SK-N-SH treated with all-trans-retinoic acid at 6 μM for 48 hours (cell line): ENCODE results near the gene MAP3K3.

ENCODE experiments used
- ATAC-seq: fragments of 200-7000 bp; cut with Tn5 transposase; 3 replicates; pipeline ENCODE4 v1.9.1; 2020; ENCODE audit warnings: mild to moderate bottlenecking, moderate library complexity
- ARNTL ChIP-seq: fragments of 450-650 bp; formaldehyde crosslinking; IDR thresholded peaks from 2 replicates; pipeline ENCODE4 v1.5.0; 2020; ENCODE audit warnings: low read depth, mild to moderate bottlenecking, moderate library complexity, borderline replicate concordance
- BACH2 ChIP-seq: fragments of 250-450 bp; sonication (Bioruptor Pico); IDR thresholded peaks from 2 replicates; pipeline ENCODE4 v1.9.0; 2021; ENCODE audit warnings: mild to moderate bottlenecking, borderline replicate concordance
- CREB5 ChIP-seq: fragments of 250-450 bp; sonication (Bioruptor Pico); IDR thresholded peaks from 2 replicates; pipeline ENCODE4 v1.5.1; 2020; ENCODE audit warnings: low read depth, mild to moderate bottlenecking, moderate library complexity
- CSDC2 ChIP-seq: fragments of 250-450 bp; sonication (Bioruptor Pico); IDR thresholded peaks from 2 replicates; pipeline ENCODE4 v1.5.0; 2020; ENCODE audit warnings: mild to moderate bottlenecking, moderate library complexity
- CSRNP3 ChIP-seq: fragments of 250-450 bp; sonication (Bioruptor Pico); IDR thresholded peaks from 2 replicates; pipeline ENCODE4 v1.5.1; 2021; ENCODE audit warnings: mild to moderate bottlenecking, moderate library complexity
- ESRRG ChIP-seq: fragments of 250-450 bp; sonication (Bioruptor Pico); IDR thresholded peaks from 2 replicates; pipeline ENCODE4 v1.6.1; 2021; ENCODE audit warnings: mild to moderate bottlenecking
- GLIS3 ChIP-seq: fragments of 250-450 bp; sonication (Bioruptor Pico); IDR thresholded peaks from 2 replicates; pipeline ENCODE4 v1.5.0; 2020; ENCODE audit warnings: mild to moderate bottlenecking, moderate library complexity
- ISL1 ChIP-seq: fragments of 250-450 bp; sonication (Bioruptor Pico); IDR thresholded peaks from 2 replicates; pipeline ENCODE4 v2.1.2; 2022; ENCODE audit warnings: mild to moderate bottlenecking, moderate library complexity
- OSR1 ChIP-seq: fragments of 250-450 bp; sonication (Bioruptor Pico); IDR thresholded peaks from 2 replicates; pipeline ENCODE4 v1.8.0; 2022; ENCODE audit warnings: moderate library complexity, mild to moderate bottlenecking, inconsistent platforms
- PATZ1 ChIP-seq: fragments of 250-450 bp; sonication (Bioruptor Pico); IDR thresholded peaks from 2 replicates; pipeline ENCODE4 v1.8.0; 2020; ENCODE audit warnings: mild to moderate bottlenecking, moderate library complexity, borderline replicate concordance
- POU6F1 ChIP-seq: fragments of 250-450 bp; sonication (Bioruptor Pico); IDR thresholded peaks from 2 replicates; pipeline ENCODE4 v1.8.0; 2021; ENCODE audit warnings: low read depth, mild to moderate bottlenecking, moderate library complexity, borderline replicate concordance
- PPARA ChIP-seq: fragments of 250-450 bp; sonication (Bioruptor Pico); IDR thresholded peaks from 2 replicates; pipeline ENCODE4 v1.5.0; 2020; ENCODE audit warnings: mild to moderate bottlenecking, borderline replicate concordance
- RARB ChIP-seq: fragments of 250-450 bp; sonication (Bioruptor Pico); IDR thresholded peaks from 2 replicates; pipeline ENCODE4 v1.8.0; 2021; ENCODE audit warnings: mild to moderate bottlenecking, moderate library complexity
- SNAI2 ChIP-seq: fragments of 250-450 bp; sonication (Bioruptor Pico); IDR thresholded peaks from 2 replicates; pipeline ENCODE4 v1.5.0; 2020; ENCODE audit warnings: mild to moderate bottlenecking, moderate library complexity
- TCF4 ChIP-seq: fragments of 250-450 bp; sonication (Bioruptor Pico); IDR thresholded peaks from 2 replicates; pipeline ENCODE4 v1.8.0; 2021; ENCODE audit warnings: mild to moderate bottlenecking, moderate library complexity, borderline replicate concordance
- TOX ChIP-seq: fragments of 250-450 bp; sonication (Bioruptor Pico); IDR thresholded peaks from 2 replicates; pipeline ENCODE4 v1.8.0; 2021; ENCODE audit warnings: mild to moderate bottlenecking, moderate library complexity, borderline replicate concordance
- TSHZ2 ChIP-seq: fragments of 250-450 bp; sonication (Bioruptor Pico); IDR thresholded peaks from 2 replicates; pipeline ENCODE4 v1.5.0; 2020; ENCODE audit warnings: mild to moderate bottlenecking, moderate library complexity
- ZC3H10 ChIP-seq: fragments of 250-450 bp; sonication (Bioruptor Pico); IDR thresholded peaks from 2 replicates; pipeline ENCODE4 v1.5.1; 2021; ENCODE audit warnings: mild to moderate bottlenecking, moderate library complexity
- ZFP3 ChIP-seq: fragments of 250-450 bp; sonication (Bioruptor Pico); IDR thresholded peaks from 2 replicates; pipeline ENCODE4 v1.5.0; 2020; ENCODE audit warnings: mild to moderate bottlenecking, moderate library complexity
- ZNF565 ChIP-seq: fragments of 450-650 bp; formaldehyde crosslinking; conservative IDR thresholded peaks from 2 replicates; pipeline ENCODE4 v1.5.0; 2020; ENCODE audit warnings: low read depth, mild to moderate bottlenecking, moderate library complexity
- ZNF70 ChIP-seq: fragments of 450-650 bp; formaldehyde crosslinking; IDR thresholded peaks from 2 replicates; pipeline ENCODE4 v1.5.0; 2020; ENCODE audit warnings: mild to moderate bottlenecking, moderate library complexity
- ZNF8 ChIP-seq: fragments of 450-650 bp; formaldehyde crosslinking; IDR thresholded peaks from 2 replicates; pipeline ENCODE4 v1.5.0; 2020; ENCODE audit warnings: mild to moderate bottlenecking, moderate library complexity

Gene MAP3K3

GRCh38 chr17:63703029-63703428, 80.8 kb downstream of the MAP3K3 start:
- TF ChIP-seq ISL1 (CRISPR knock-in tag) (no peak), RARB (CRISPR knock-in tag) (no peak), TSHZ2 (no peak), ZNF70 (no peak), ZC3H10 (CRISPR knock-in tag) (no peak)
- ATAC-seq, result no peak

GRCh38 chr17:63703556-63704258, 81.5 kb downstream of the MAP3K3 start:
- TF ChIP-seq BACH2, result no peak
- TF ChIP-seq CSRNP3 (CRISPR knock-in tag), result no peak
- TF ChIP-seq ZC3H10 (CRISPR knock-in tag), result no peak
- TF ChIP-seq ZNF70, result no peak
- no peak for TF ChIP-seq RARB (CRISPR knock-in tag)
- TF ChIP-seq PATZ1 (CRISPR knock-in tag), result no peak
- TF ChIP-seq TCF4, result no peak
- TF ChIP-seq GLIS3, result no peak
- no peak for TF ChIP-seq ARNTL (CRISPR knock-in tag)
- no peak for TF ChIP-seq ZNF8 (CRISPR knock-in tag)
- TF ChIP-seq CREB5 (CRISPR knock-in tag), result no peak
- no peak for ATAC-seq

- TF ChIP-seq SNAI2 (CRISPR knock-in tag), result no peak
- TF ChIP-seq PATZ1 (CRISPR knock-in tag), result no peak
- no peak for TF ChIP-seq BACH2
- no peak for TF ChIP-seq PPARA (CRISPR knock-in tag)
- TF ChIP-seq GLIS3, result no peak
- no peak for TF ChIP-seq TCF4
- no peak for TF ChIP-seq CSDC2 (CRISPR knock-in tag)
- no peak for TF ChIP-seq ZNF70
- TF ChIP-seq ZNF8 (CRISPR knock-in tag), result no peak
- TF ChIP-seq CREB5 (CRISPR knock-in tag), result no peak
- TF ChIP-seq OSR1 (CRISPR knock-in tag), result no peak
- no peak for TF ChIP-seq ESRRG (CRISPR knock-in tag)
- no peak for TF ChIP-seq POU6F1 (CRISPR knock-in tag)
- TF ChIP-seq ZC3H10 (CRISPR knock-in tag), result no peak
- TF ChIP-seq TOX (CRISPR knock-in tag), result no peak
- no peak for TF ChIP-seq ZNF565 (CRISPR knock-in tag)
- no peak for TF ChIP-seq CSRNP3 (CRISPR knock-in tag)
- TF ChIP-seq RARB (CRISPR knock-in tag), result no peak
- no peak for TF ChIP-seq ISL1 (CRISPR knock-in tag)
- no peak for TF ChIP-seq ZFP3
- TF ChIP-seq, all 23 proteins: peak for 0
- no peak for ATAC-seq
These were observed 82.0 kb downstream of the MAP3K3 start for GRCh38 chr17:63704259-63704576.
